ENCODE results near the gene MXRA8. TPM values are rescaled to one million over a fixed set of nuclear protein-coding genes. Genes with fewer than 3 reads are reported as not detected.
A peak's percentile ranks its signal among the peaks of the same experiment; 100 is the strongest.
"Not testable (repeated sequence)": the region's sequence is repeated elsewhere in the genome, so short reads cannot be mapped to it uniquely, and the experiment has no call there.

MXRA8 gene
- total RNA-seq, 2 experiments from 2014 or later: 1.6 to 2.9 TPM

- H3K4me1 Mint-ChIP-seq (ENCODE audit: low read depth): peaks cover 50% of the 10 kb centered on the region
- peak overlapping the region; percentile 78 for H3K27ac Mint-ChIP-seq
- H3K27me3 Mint-ChIP-seq: no peaks in the 10 kb centered on the region
- no peak for TF ChIP-seq CTCF (IDR thresholded peaks at IDR 0.05)
- no peaks in the 10 kb centered on the region for H3K27me3 ChIP-seq (ENCODE audit: control insufficient read depth in 1 of 2, insufficient read depth in 2 of 2, low read length in 2 of 2)
- no peak overlapping the region for H3K27ac ChIP-seq (ENCODE audit: low read depth in 1 of 2, low read length in 2 of 2)
- peaks cover 56% of the 10 kb centered on the region for H3K36me3 ChIP-seq (ENCODE audit: insufficient read depth, low read length)
- no peak for DNase-seq
- no peak overlapping the region for H3K4me3 ChIP-seq (ENCODE audit: low read length)
- ChIA-PET POLR2A (no interaction called here), CTCF (interaction anchor here (0.7 to 1.4 kb wide), 2 partner anchors 13 to 101 kb away, joined by 3 read pairs; no protein-coding TSS in a partner anchor)
- no peak for ATAC-seq (ENCODE audit: poor library complexity)
- peak overlapping the region; percentile 94 for H3K4me3 Mint-ChIP-seq
- no peaks in the 10 kb centered on the region for H3K9me3 ChIP-seq (ENCODE audit: control insufficient read depth in 1 of 2, insufficient read depth in 1 of 2, low read length in 2 of 2)
- peaks cover 68% of the 10 kb centered on the region for H3K36me3 Mint-ChIP-seq (ENCODE audit: low read depth)
- H3K9me3 Mint-ChIP-seq: no peaks in the 10 kb centered on the region
- intact Hi-C loops (cut with DNase I, micrococcal nuclease): no loop called here
- peaks cover 61% of the 10 kb centered on the region for H3K4me1 ChIP-seq (ENCODE audit: insufficient read depth, low read length)
Observed at GRCh38 chr1:1403653-1404052, 45.3 kb upstream of the MXRA8 start.

GRCh38 chr1:1402901-1403392, 44.6 kb upstream of the MXRA8 start:
- H3K27ac ChIP-seq (ENCODE audit: low read depth in 1 of 2, low read length in 2 of 2); H3K27me3 Mint-ChIP-seq; ATAC-seq (ENCODE audit: poor library complexity); H3K27me3 ChIP-seq (ENCODE audit: control insufficient read depth in 1 of 2, insufficient read depth in 2 of 2, low read length in 2 of 2); H3K9me3 ChIP-seq (ENCODE audit: control insufficient read depth in 1 of 2, insufficient read depth in 1 of 2, low read length in 2 of 2); H3K9me3 Mint-ChIP-seq; intact Hi-C loops (cut with DNase I, micrococcal nuclease); DNase-seq; H3K4me3 ChIP-seq (ENCODE audit: low read length): not testable (repeated sequence)
- peak overlapping the region; percentile 86 for H3K27ac Mint-ChIP-seq
- POLR2A ChIA-PET: interaction anchor here (0.6 to 2.1 kb wide), 2 partner anchors 28 to 801 kb away, joined by 3 to 9 read pairs; partner anchors contain the start of gene AURKAIP1
- H3K4me3 Mint-ChIP-seq: peak overlapping the region; percentile 94
- H3K4me1 ChIP-seq (ENCODE audit: insufficient read depth, low read length): peaks cover 62% of the 10 kb centered on the region
- peaks cover 74% of the 10 kb centered on the region for H3K36me3 Mint-ChIP-seq (ENCODE audit: low read depth)
- H3K4me1 Mint-ChIP-seq (ENCODE audit: low read depth): peaks cover 50% of the 10 kb centered on the region
- CTCF ChIA-PET: interaction anchor here (0.7 kb wide), 1 partner anchor 12 kb away, joined by 3 read pairs; no protein-coding TSS in a partner anchor
- peaks cover 58% of the 10 kb centered on the region for H3K36me3 ChIP-seq (ENCODE audit: insufficient read depth, low read length)

- H3K27me3 ChIP-seq (ENCODE audit: control insufficient read depth in 1 of 2, insufficient read depth in 2 of 2, low read length in 2 of 2): no peaks in the 10 kb centered on the region
- peak overlapping the region; percentile 86 for H3K27ac Mint-ChIP-seq
- intact Hi-C loops (cut with DNase I, micrococcal nuclease): no loop called here
- peak; percentile 34 for TF ChIP-seq CTCF (IDR thresholded peaks at IDR 0.05)
- peaks cover 52% of the 10 kb centered on the region for H3K4me1 Mint-ChIP-seq (ENCODE audit: low read depth)
- CTCF ChIA-PET: no interaction called here
- H3K36me3 ChIP-seq (ENCODE audit: insufficient read depth, low read length): peaks cover 64% of the 10 kb centered on the region
- peaks cover 79% of the 10 kb centered on the region for H3K36me3 Mint-ChIP-seq (ENCODE audit: low read depth)
- no peak overlapping the region for H3K27ac ChIP-seq (ENCODE audit: low read depth in 1 of 2, low read length in 2 of 2)
- peak overlapping the region; percentile 84 for H3K4me3 Mint-ChIP-seq
- no peaks in the 10 kb centered on the region for H3K9me3 ChIP-seq (ENCODE audit: control insufficient read depth in 1 of 2, insufficient read depth in 1 of 2, low read length in 2 of 2)
- H3K27me3 Mint-ChIP-seq: no peaks in the 10 kb centered on the region
- peaks cover 64% of the 10 kb centered on the region for H3K4me1 ChIP-seq (ENCODE audit: insufficient read depth, low read length)
- POLR2A ChIA-PET: interaction anchor here (0.6 to 2.1 kb wide), 2 partner anchors 27 to 802 kb away, joined by 3 to 9 read pairs; partner anchors contain the start of gene AURKAIP1
- DNase-seq (peak in 5 of 14 experiments; percentile 19 to 68 (median 31)), ATAC-seq (ENCODE audit: poor library complexity) (no peak)
- H3K4me3 ChIP-seq (ENCODE audit: low read length): no peak overlapping the region
- H3K9me3 Mint-ChIP-seq: no peaks in the 10 kb centered on the region
Observed at GRCh38 chr1:1402072-1402900, 43.9 kb upstream of the MXRA8 start.
